RWPE2 (cell line): ENCODE results near the gene ABCA6.

Source experiments
- ATAC-seq: fragments of 200-7000 bp; cut with Tn5 transposase; 3 replicates; pipeline ENCODE4 v1.9.1; 2021; ENCODE audit warnings: low read depth
- DNase-seq: peaks from one replicate; pipeline ENCODE4 v3.0.0-alpha.2; 2020; ENCODE audit warnings: low spot score
- H3K27ac ChIP-seq: fragments of 450-650 bp; 2 replicates; pipeline ENCODE4 v1.5.1; 2017; ENCODE audit warnings: mild to moderate bottlenecking; ENCODE audit not compliant: poor library complexity, severe bottlenecking
- H3K27me3 ChIP-seq: fragments of 250-450 bp; sonication (Bioruptor Pico); 2 replicates; pipeline ENCODE4 v1.5.1; 2021; ENCODE audit warnings: mild to moderate bottlenecking, moderate library complexity; ENCODE audit not compliant: insufficient read depth, poor library complexity, severe bottlenecking
- H3K36me3 ChIP-seq: fragments of 250-450 bp; sonication (Bioruptor Pico); 2 replicates; pipeline ENCODE4 v1.5.1; 2020; ENCODE audit warnings: low read depth, mild to moderate bottlenecking, moderate library complexity
- H3K4me1 ChIP-seq: fragments of 250-450 bp; sonication (Bioruptor Pico); 2 replicates; pipeline ENCODE4 v1.5.1; 2021; ENCODE audit warnings: mild to moderate bottlenecking, moderate library complexity; ENCODE audit not compliant: insufficient read depth, poor library complexity, severe bottlenecking
- H3K4me3 ChIP-seq: fragments of 250-450 bp; sonication (Bioruptor Pico); 2 replicates; pipeline ENCODE4 v1.5.1; 2021; ENCODE audit warnings: mild to moderate bottlenecking, moderate library complexity; ENCODE audit not compliant: severe bottlenecking
- H3K9me3 ChIP-seq: fragments of 250-450 bp; sonication (Bioruptor Pico); 2 replicates; pipeline ENCODE4 v1.5.1; 2021; ENCODE audit warnings: mild to moderate bottlenecking, moderate library complexity; ENCODE audit not compliant: severe bottlenecking
- TF ChIP-seq, protein P1 (sequence below): fragments of 450-650 bp; IDR thresholded peaks from one replicate; pipeline ENCODE4 v1.5.1; 2017; ENCODE audit warnings: mild to moderate bottlenecking, moderate library complexity; ENCODE audit not compliant: poor library complexity, severe bottlenecking

The ABCA6 gene

DNA sequence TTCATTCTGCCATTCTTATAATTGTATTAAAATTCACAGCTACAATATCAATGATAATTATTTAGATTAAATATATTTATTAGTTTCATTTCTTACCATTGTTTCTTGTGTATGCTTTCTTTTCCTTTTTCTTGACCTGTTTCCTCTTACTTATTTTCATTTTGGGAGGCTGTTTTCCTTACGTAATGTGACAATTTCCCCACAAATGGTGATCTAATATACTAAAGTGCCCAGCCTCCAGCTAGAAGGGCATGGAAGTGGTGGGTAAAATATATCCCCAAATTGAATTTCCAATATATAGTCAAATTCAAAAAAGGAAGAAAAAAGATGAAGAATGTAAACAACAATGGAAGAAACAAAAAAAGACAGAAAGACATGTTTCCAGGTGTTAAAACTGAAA is 1.5 kb upstream of the ABCA6 start:
- no peak overlapping the region for H3K4me3 ChIP-seq
- no peaks in the 10 kb centered on the region for H3K9me3 ChIP-seq
- TF ChIP-seq, protein P1, sequence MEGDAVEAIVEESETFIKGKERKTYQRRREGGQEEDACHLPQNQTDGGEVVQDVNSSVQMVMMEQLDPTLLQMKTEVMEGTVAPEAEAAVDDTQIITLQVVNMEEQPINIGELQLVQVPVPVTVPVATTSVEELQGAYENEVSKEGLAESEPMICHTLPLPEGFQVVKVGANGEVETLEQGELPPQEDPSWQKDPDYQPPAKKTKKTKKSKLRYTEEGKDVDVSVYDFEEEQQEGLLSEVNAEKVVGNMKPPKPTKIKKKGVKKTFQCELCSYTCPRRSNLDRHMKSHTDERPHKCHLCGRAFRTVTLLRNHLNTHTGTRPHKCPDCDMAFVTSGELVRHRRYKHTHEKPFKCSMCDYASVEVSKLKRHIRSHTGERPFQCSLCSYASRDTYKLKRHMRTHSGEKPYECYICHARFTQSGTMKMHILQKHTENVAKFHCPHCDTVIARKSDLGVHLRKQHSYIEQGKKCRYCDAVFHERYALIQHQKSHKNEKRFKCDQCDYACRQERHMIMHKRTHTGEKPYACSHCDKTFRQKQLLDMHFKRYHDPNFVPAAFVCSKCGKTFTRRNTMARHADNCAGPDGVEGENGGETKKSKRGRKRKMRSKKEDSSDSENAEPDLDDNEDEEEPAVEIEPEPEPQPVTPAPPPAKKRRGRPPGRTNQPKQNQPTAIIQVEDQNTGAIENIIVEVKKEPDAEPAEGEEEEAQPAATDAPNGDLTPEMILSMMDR = no peak
- peaks cover 16% of the 10 kb centered on the region for H3K4me1 ChIP-seq
- H3K36me3 ChIP-seq = no peaks in the 10 kb centered on the region
- DNase-seq (no peak), ATAC-seq (no peak)
- H3K27ac ChIP-seq = no peak overlapping the region
- no peaks in the 10 kb centered on the region for H3K27me3 ChIP-seq

DNA sequence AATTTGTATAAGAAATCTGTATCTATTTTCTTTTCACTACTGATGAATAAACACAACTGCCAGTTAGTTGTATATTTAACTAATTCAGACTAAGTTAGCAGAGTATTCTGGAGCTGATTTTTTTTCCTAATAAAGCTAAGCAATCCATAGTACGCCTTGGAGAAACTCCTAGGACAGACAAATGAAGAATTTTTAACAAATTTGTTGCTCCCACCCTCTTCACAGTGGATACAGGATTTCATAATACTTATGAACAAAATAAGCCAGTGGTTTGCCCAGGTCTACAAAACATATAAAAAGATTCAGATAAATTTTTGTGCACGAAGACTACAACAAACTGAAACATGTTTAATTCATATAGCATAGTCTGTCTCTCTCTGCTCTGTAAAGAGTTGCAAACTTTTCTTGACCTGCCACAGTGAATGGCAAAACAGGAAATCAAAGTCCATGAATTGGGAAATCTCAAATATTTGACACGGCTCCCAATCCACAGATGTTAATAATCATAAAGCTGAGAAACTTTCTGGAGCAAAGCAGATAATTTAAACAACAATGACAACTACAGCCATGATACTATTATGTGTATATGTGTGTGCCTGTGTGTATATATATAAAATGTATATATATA is 594 bp upstream of the ABCA6 start:
- Histone ChIP-seq H3K4me3 (no peak overlapping the region), H3K27ac (no peak overlapping the region), H3K36me3 (no peaks in the 10 kb centered on the region), H3K27me3 (no peaks in the 10 kb centered on the region), H3K4me1 (peaks cover 16% of the 10 kb centered on the region), H3K9me3 (no peaks in the 10 kb centered on the region)
- TF ChIP-seq, protein P1 = no peak
- no peak for DNase-seq
- peak; percentile 50; the same call in 1 of the 3 replicates for ATAC-seq

GRCh38 chr17:69134112-69134511 is 7.6 kb downstream of the ABCA6 start:
- ATAC-seq = no peak
- no peak overlapping the region for H3K4me3 ChIP-seq
- H3K27me3 ChIP-seq = no peaks in the 10 kb centered on the region
- no peaks in the 10 kb centered on the region for H3K36me3 ChIP-seq
- H3K27ac ChIP-seq = no peak overlapping the region
- TF ChIP-seq, protein P1 = no peak
- peaks cover 3% of the 10 kb centered on the region for H3K9me3 ChIP-seq
- DNase-seq = no peak
- H3K4me1 ChIP-seq = no peaks in the 10 kb centered on the region

DNA sequence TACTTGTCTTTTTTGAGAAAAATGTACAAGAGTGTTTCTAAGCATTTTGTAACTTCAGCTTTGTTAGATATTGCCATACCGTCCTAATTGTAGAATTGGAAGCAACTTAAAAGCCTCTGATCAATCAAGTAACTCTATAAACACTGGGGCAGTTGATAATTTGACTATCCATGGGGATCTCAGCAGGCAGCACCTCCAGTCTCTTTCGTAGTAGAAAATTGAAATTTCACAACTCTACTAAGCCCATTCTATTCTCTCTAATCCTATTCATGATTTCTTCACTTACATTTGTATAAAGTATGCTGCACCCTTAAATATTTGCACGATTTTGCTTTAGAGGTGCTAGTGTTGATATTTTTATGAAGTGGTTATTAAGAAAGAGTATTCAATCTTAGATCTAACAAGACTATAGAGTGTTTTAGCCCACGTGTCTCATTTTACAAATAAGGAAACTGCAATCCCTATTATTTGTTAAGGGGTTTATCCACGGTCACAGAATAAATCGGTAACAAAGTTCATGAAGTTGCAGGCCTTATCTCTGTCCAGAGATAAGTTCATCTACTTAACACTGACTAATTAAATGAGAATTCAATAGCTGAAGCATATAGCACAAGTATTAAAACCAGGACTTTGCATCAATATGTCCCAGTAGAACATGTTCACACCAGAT is 10.9 kb downstream of the ABCA6 start:
- no peaks in the 10 kb centered on the region for H3K9me3 ChIP-seq
- no peaks in the 10 kb centered on the region for H3K4me1 ChIP-seq
- no peak overlapping the region for H3K27ac ChIP-seq
- H3K27me3 ChIP-seq = no peaks in the 10 kb centered on the region
- ATAC-seq = no peak
- H3K36me3 ChIP-seq = no peaks in the 10 kb centered on the region
- DNase-seq = no peak
- TF ChIP-seq, protein P1 = no peak
- no peak overlapping the region for H3K4me3 ChIP-seq

DNA sequence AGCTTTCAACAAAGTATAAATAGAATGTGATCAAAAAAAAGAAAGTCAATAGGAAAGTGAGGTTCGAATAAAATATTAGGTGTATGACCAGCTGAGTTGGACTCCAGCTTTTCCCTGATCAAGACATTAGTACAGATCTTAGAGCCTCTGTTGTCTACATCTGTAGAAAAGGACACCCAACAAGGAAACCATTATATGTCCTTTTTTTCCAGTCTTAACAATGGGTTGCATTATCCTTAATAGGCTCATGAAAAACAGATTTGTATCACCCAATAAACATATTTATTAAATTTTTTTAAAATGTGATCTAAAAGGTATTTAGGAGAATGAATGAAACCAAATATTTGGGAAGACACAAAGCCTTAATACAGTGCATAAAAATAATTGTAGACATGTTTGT is 18.1 kb downstream of the ABCA6 start:
- DNase-seq = no peak
- no peak overlapping the region for H3K4me3 ChIP-seq
- H3K9me3 ChIP-seq = peaks cover 5% of the 10 kb centered on the region
- no peak for ATAC-seq
- H3K4me1 ChIP-seq = no peaks in the 10 kb centered on the region
- H3K27ac ChIP-seq = no peak overlapping the region
- TF ChIP-seq, protein P1 = no peak
- no peaks in the 10 kb centered on the region for H3K36me3 ChIP-seq
- H3K27me3 ChIP-seq = no peaks in the 10 kb centered on the region
